ENCODE results near the gene ANKRD6.

DNA sequence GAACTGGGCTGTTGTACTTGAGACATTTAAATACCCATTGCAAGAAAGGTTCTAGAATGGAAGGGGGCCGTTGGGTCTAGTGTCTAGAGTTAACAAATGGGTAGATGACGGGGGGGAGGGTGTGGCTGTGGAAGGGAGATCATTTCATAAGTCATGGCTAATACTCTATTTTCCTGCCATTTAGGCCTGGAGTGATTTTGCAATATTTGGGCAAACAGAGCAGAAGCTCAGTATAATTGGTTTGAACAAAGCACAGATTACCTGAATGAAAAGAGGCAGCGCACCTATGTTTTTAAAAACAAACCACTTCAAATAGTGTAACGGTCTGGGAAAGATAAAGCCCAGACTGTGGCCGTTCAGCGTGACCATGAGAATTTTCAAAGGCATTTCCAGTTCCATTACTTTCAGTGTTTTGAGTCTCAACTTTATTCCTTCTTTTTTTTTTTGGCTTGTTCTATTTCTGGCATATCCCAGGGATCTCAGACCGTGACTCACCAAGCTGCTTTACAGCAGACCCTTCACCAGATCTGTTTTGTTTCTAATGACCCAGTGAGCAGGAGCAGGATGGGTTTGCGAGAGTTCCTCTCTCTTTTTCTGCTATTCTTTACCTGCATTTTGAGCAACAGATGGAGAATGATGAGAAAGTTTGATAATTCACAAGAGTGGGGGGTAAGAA lies 131.9 kb downstream of the ANKRD6 start:
- TF ChIP-seq, protein P1, sequence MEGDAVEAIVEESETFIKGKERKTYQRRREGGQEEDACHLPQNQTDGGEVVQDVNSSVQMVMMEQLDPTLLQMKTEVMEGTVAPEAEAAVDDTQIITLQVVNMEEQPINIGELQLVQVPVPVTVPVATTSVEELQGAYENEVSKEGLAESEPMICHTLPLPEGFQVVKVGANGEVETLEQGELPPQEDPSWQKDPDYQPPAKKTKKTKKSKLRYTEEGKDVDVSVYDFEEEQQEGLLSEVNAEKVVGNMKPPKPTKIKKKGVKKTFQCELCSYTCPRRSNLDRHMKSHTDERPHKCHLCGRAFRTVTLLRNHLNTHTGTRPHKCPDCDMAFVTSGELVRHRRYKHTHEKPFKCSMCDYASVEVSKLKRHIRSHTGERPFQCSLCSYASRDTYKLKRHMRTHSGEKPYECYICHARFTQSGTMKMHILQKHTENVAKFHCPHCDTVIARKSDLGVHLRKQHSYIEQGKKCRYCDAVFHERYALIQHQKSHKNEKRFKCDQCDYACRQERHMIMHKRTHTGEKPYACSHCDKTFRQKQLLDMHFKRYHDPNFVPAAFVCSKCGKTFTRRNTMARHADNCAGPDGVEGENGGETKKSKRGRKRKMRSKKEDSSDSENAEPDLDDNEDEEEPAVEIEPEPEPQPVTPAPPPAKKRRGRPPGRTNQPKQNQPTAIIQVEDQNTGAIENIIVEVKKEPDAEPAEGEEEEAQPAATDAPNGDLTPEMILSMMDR (IDR thresholded peaks at IDR 0.05) = no peak
- TF ChIP-seq POLR2A (IDR thresholded peaks at IDR 0.05) = no peak

Measured in heart left ventricle (tissue), 13 donors.